Endothelial cell of umbilical vein (primary cell): ENCODE data around the gene CCNYL1. TPM values are rescaled to one million over a fixed set of nuclear protein-coding genes. Genes with fewer than 3 reads are reported as not detected.

Experiments
- BruUV-seq: library from RNA; stranded (reverse); fragments of 400-500 nt; replicated peaks from 2 replicates; lab custom pipeline; 2021; lab: Mats Ljungman, UMichigan
- CTCF ChIA-PET: fragments of 300-600, 350-600 bp; sonication (Branson Sonifier 250); formaldehyde crosslinking; loops from one replicate; lab custom pipeline; 2021; ENCODE audit warnings: antibody characterized with exemption, inconsistent platforms; lab: Charles Lee
- POLR2A ChIA-PET: fragments of 300-600, 350-600 bp; sonication (Branson Sonifier 250); formaldehyde crosslinking; loops from one replicate; lab custom pipeline; 2021; ENCODE audit warnings: antibody characterized with exemption, inconsistent platforms; lab: Charles Lee
- DNase-seq: peaks from one replicate; pipeline ENCODE4 v3.0.0-alpha.2; 2011; ENCODE audit warnings: low read depth, low spot score
- FAIRE-seq: peaks from 2 replicates; lab custom pipeline; 2011; peaks lifted over from hg19 to GRCh38; lab: Jason Lieb, UNC
- H2AFZ ChIP-seq: 2 replicates; pipeline ENCODE4 v1.6.0; 2012; ENCODE audit warnings: low read depth, low read length, control low read depth, inconsistent platforms
- H3K27ac ChIP-seq: 2 replicates; pipeline ENCODE4 v1.5.1; 2011; ENCODE audit warnings: low read depth, mild to moderate bottlenecking, control low read depth, low read length, moderate library complexity; ENCODE audit not compliant: insufficient read depth
- H3K27me3 ChIP-seq, 2 experiments: 2 replicates each; pipeline versions ENCODE4 v1.6.0 to v1.6.1; 2011; ENCODE audit warnings: low read length in 2 of 2, mixed read lengths in 1 of 2; ENCODE audit not compliant: control insufficient read depth in 2 of 2, insufficient read depth in 2 of 2
- H3K36me3 ChIP-seq, 2 experiments: 2 replicates in 1 of 2; 3 replicates in 1 of 2; pipeline ENCODE4 v1.5.1; 2011; ENCODE audit warnings: low read length in 2 of 2, mild to moderate bottlenecking in 1 of 2, moderate library complexity in 1 of 2; ENCODE audit not compliant: control insufficient read depth in 2 of 2, insufficient read depth in 2 of 2; ENCODE audit errors: extremely low read depth in 1 of 2
- H3K4me1 ChIP-seq: 3 replicates; pipeline ENCODE4 v1.5.1; 2011; ENCODE audit warnings: mild to moderate bottlenecking, low read length; ENCODE audit not compliant: control insufficient read depth, insufficient read depth; ENCODE audit errors: extremely low read depth
- H3K4me2 ChIP-seq: 2 replicates; pipeline ENCODE4 v1.6.1; 2011; ENCODE audit warnings: low read length, control low read depth, mixed read lengths; ENCODE audit not compliant: insufficient read depth
- H3K4me3 ChIP-seq, 3 experiments: fragments of 200-600 bp in 1 of 3; sonication (generic), shearing (Covaris generic) in 1 of 3; replicated peaks in 1 of 3; 2 replicates each; pipeline ENCODE4 v1.5.1; 2011 to 2016; ENCODE audit warnings: control low read depth in 3 of 3, low read length in 3 of 3, mild to moderate bottlenecking in 2 of 3, inconsistent platforms in 1 of 3, low read depth in 1 of 3, moderate library complexity in 1 of 3; ENCODE audit not compliant: insufficient read depth in 1 of 3
- H3K79me2 ChIP-seq: 2 replicates; pipeline ENCODE4 v1.6.0; 2012; ENCODE audit warnings: low read length, inconsistent platforms; ENCODE audit not compliant: control insufficient read depth, insufficient read depth
- H3K9ac ChIP-seq: replicated peaks from 2 replicates; pipeline ENCODE3; 2011; ENCODE audit warnings: low read length, control low read depth; ENCODE audit not compliant: insufficient read depth; ENCODE audit errors: extremely low read depth
- H3K9me1 ChIP-seq: replicated peaks from 3 replicates; pipeline ENCODE4 v1.6.0; 2011; ENCODE audit warnings: mild to moderate bottlenecking, low read length; ENCODE audit not compliant: control insufficient read depth, insufficient read depth; ENCODE audit errors: extremely low read depth
- H3K9me3 ChIP-seq: replicated peaks from 2 replicates; pipeline ENCODE4 v1.5.1; 2012; ENCODE audit warnings: low read length, inconsistent platforms; ENCODE audit not compliant: control insufficient read depth, insufficient read depth
- H4K20me1 ChIP-seq: replicated peaks from 2 replicates; pipeline ENCODE3; 2011; ENCODE audit warnings: mild to moderate bottlenecking, low read length; ENCODE audit not compliant: control insufficient read depth, insufficient read depth; ENCODE audit errors: extremely low read depth
- FOS ChIP-seq: IDR thresholded peaks from 2 replicates; pipeline ENCODE4 v1.6.1; 2011; ENCODE audit warnings: mild to moderate bottlenecking, low read length, moderate library complexity, borderline replicate concordance; ENCODE audit not compliant: insufficient read depth
- GATA2 ChIP-seq: IDR thresholded peaks from 2 replicates; pipeline ENCODE4 v1.7.0; 2011; ENCODE audit warnings: low read depth, mild to moderate bottlenecking, moderate library complexity, mixed read lengths, low read length; ENCODE audit not compliant: insufficient read length, insufficient read depth
- JUN ChIP-seq: IDR thresholded peaks from 2 replicates; pipeline ENCODE4 v1.6.1; 2011; ENCODE audit warnings: borderline replicate concordance, low read depth; ENCODE audit not compliant: insufficient read length, insufficient read depth
- POLR2A ChIP-seq: IDR thresholded peaks from 2 replicates; pipeline ENCODE4 v1.6.1; 2012; ENCODE audit warnings: low read depth, mild to moderate bottlenecking, control low read depth, low read length
- POLR2AphosphoS5 ChIP-seq: IDR thresholded peaks from 2 replicates; pipeline ENCODE4 v1.6.1; 2012; ENCODE audit warnings: low read depth, mild to moderate bottlenecking, control low read depth, low read length, moderate library complexity; ENCODE audit not compliant: insufficient read depth
- dilution Hi-C: fragments of 300-500 bp; cut with MboI; formaldehyde crosslinking; loops from one replicate; pipeline ENCODE4 v1.15.0; 2019; ENCODE audit warnings: low sequenced_read_pairs; ENCODE audit not compliant: extremely low pct_ligation_motif_present
- intact Hi-C: fragments of 100-400 bp; cut with micrococcal nuclease; formaldehyde crosslinking; loops from one replicate; pipeline ENCODE4 v1.10.0; 2022
- polyA plus RNA-seq, 4 experiments: library from polyadenylated mRNA; depleted of rRNA in 3 of 4; stranded (reverse) in 3 of 4; unstranded in 1 of 4; fragments of >200 nt; gene quantifications; 2 replicates each; pipeline versions ENCODE4 v1.2.1 to v1.2.3, GENCODE V29; 2011 to 2012; ENCODE audit warnings: missing spikeins in 1 of 4
- total RNA-seq: library from RNA; stranded (reverse); gene quantifications from 2 replicates; pipeline ENCODE4 v1.2.3, GENCODE V29; 2021
- TF ChIP-seq, protein P1 (sequence below): IDR thresholded peaks from 2 replicates; pipeline ENCODE4 v1.6.1; 2011; ENCODE audit not compliant: insufficient read depth, insufficient read length

Gene CCNYL1
- total and polyA plus RNA-seq, 2 donors (not counting 3 experiments of a cell fraction or from before 2014, with no cell fraction given) = 15.2 to 49.3 TPM

DNA sequence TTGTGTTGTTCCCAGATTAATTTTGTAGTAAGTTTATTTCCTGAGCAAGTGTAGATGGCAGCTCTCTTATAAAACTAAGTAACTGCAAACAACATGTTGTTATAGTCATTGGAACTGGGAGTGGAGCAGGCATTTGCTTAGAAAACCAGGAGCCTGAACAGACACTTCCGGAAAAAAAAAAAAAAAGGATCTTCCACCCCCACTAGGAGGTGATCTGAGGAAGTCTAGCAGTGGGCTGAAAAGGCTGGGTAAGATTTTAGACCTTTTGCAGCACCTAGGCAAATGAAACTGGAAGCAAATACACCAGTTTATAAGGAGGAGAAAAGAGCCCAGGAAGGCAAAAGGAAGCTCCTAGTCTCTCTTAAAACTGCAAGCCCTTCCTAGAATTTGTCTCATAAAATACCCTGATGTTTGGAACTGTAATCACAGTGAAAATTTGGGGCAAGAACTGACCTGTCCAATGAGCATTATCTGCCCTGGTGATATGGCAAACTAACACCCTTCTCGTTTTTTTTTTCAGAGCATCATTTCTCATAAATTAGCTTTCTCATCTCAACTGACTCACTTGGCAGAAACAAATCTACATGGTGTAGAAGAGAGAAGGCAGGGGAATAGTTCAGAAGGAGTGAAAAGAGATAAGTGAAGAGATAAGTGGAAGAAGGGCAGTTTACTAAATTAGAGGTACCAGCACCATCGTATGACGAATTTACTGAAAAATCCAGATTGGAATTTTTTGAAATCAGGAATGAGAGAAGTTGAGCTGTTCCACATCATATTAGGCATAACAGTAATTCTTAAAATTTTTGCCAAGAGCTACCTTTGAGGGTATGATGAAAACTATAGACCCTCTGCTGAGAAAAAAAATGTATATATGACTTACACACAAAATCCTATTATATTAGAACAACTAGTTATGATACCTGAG is 4.2 kb upstream of the CCNYL1 start:
- Histone ChIP-seq H3K4me1 (peaks cover 13% of the 10 kb centered on the region), H3K9me3 (no peaks in the 10 kb centered on the region), H3K79me2 (peaks cover 5% of the 10 kb centered on the region), H4K20me1 (no peaks in the 10 kb centered on the region), H3K4me2 (no peak overlapping the region), H3K4me3 (no peak overlapping the region), H3K36me3 (no peaks in the 10 kb centered on the region), H3K27me3 (no peaks in the 10 kb centered on the region), H3K27ac (no peak overlapping the region), H3K9ac (no peak overlapping the region), H2AFZ (no peak overlapping the region), H3K9me1 (no peaks in the 10 kb centered on the region)
- FAIRE-seq (no peak), DNase-seq (no peak)
- POLR2A ChIA-PET = interaction anchor here (0.7 kb wide), 1 partner anchor 178 kb away, joined by 3 read pairs; the partner anchor contains the start of gene CREB1
- TF ChIP-seq FOS = no peak
- TF ChIP-seq, protein P1, sequence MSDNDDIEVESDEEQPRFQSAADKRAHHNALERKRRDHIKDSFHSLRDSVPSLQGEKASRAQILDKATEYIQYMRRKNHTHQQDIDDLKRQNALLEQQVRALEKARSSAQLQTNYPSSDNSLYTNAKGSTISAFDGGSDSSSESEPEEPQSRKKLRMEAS = no peak
- no peak for TF ChIP-seq JUN
- no peak for TF ChIP-seq POLR2AphosphoS5
- no peak for TF ChIP-seq POLR2A
- no peak for TF ChIP-seq GATA2
- intact Hi-C loops = no loop called here
- CTCF ChIA-PET = interaction anchor here (0.7 to 8.9 kb wide), 7 partner anchors 9 to 333 kb away, joined by 4 to 79 read pairs (median 5); no protein-coding TSS in a partner anchor
- no TSS peak for BruUV-seq
- dilution Hi-C loops = no loop called here
